K562 (cell line): ENCODE results near the gene LGALS13. TPM values are rescaled to one million over a fixed set of nuclear protein-coding genes. Genes with fewer than 3 reads are reported as not detected.

Experiments
- ATAC-seq: fragments of 200-7000 bp; cut with Tn5 transposase; 3 replicates; pipeline ENCODE4 v1.9.1; 2020; ENCODE audit warnings: moderate library complexity
- BruUV-seq: library from RNA; stranded (reverse); fragments of 400-500 nt; replicated peaks from 2 replicates; lab custom pipeline; 2021; lab: Mats Ljungman, UMichigan
- CTCF ChIA-PET: fragments of 300-600 bp; formaldehyde crosslinking; extraction: SDS; loops from one replicate; lab custom pipeline; 2021; ENCODE audit warnings: low intra/inter-chr PET ratio; lab: Yijun Ruan, JAX
- POLR2A ChIA-PET: fragments of 300-600, 350-650 bp; sonication (Branson Sonifier 250); formaldehyde crosslinking; extraction: SDS; loops from one replicate; lab custom pipeline; 2021; ENCODE audit warnings: antibody characterized with exemption, inconsistent platforms; lab: Yijun Ruan, JAX
- DNase-seq, 4 experiments: peaks; one replicate each; pipeline versions ENCODE4 v3.0.0 to v3.0.0-alpha.2; 2011 to 2018; ENCODE audit warnings: low spot score in 3 of 4, mixed read lengths in 3 of 4; ENCODE audit errors: extremely low read depth in 1 of 4
- FAIRE-seq: peaks from 2 replicates; lab custom pipeline; 2011; peaks lifted over from hg19 to GRCh38; lab: Jason Lieb, UNC
- H2AFZ ChIP-seq: 2 replicates; pipeline ENCODE4 v1.6.0; 2011; ENCODE audit warnings: low read depth, low read length, control low read depth, inconsistent platforms
- H3K27ac ChIP-seq: fragments of 200-600 bp; 3 replicates; pipeline ENCODE4 v1.8.0; 2011; ENCODE audit warnings: low read depth, mild to moderate bottlenecking, control low read depth, inconsistent platforms, low read length, moderate library complexity, mixed read lengths; ENCODE audit errors: extremely low read depth
- H3K27me3 ChIP-seq, 2 experiments: fragments of 300-600 bp in 1 of 2; 2 replicates in 1 of 2; 3 replicates in 1 of 2; pipeline versions ENCODE4 v1.6.0 to v1.8.0; 2011; ENCODE audit warnings: inconsistent platforms in 2 of 2, low read length in 2 of 2, mild to moderate bottlenecking in 1 of 2, mixed read lengths in 1 of 2, moderate library complexity in 1 of 2; ENCODE audit not compliant: control insufficient read depth in 2 of 2, insufficient read depth in 2 of 2
- H3K36me3 ChIP-seq: fragments of 300-600 bp; 3 replicates; pipeline ENCODE4 v1.8.0; 2011; ENCODE audit warnings: mild to moderate bottlenecking, low read length, inconsistent platforms; ENCODE audit not compliant: control insufficient read depth, insufficient read depth
- H3K4me1 ChIP-seq, 2 experiments: fragments of 200-600 bp in 1 of 2; replicated peaks in 1 of 2; 2 replicates in 1 of 2; 3 replicates in 1 of 2; pipeline versions ENCODE4 v1.5.1 to v1.8.0; 2011; ENCODE audit warnings: inconsistent platforms in 2 of 2, low read length in 2 of 2, mild to moderate bottlenecking in 1 of 2, mixed read lengths in 1 of 2, moderate library complexity in 1 of 2; ENCODE audit not compliant: control insufficient read depth in 2 of 2, insufficient read depth in 2 of 2
- H3K4me2 ChIP-seq: 2 replicates; pipeline ENCODE4 v1.6.1; 2011; ENCODE audit warnings: low read length, control low read depth, inconsistent platforms, mixed read lengths; ENCODE audit not compliant: insufficient read depth
- H3K4me3 ChIP-seq: fragments of 200-600 bp; sonication (generic), shearing (Covaris generic); 2 replicates; pipeline ENCODE4 v1.5.1; 2016; ENCODE audit warnings: control low read depth, inconsistent platforms
- H3K79me2 ChIP-seq: fragments of 200-600 bp; 3 replicates; pipeline ENCODE4 v1.8.0; 2011; ENCODE audit warnings: low read length, inconsistent platforms; ENCODE audit not compliant: control insufficient read depth, insufficient read depth
- H3K9ac ChIP-seq, 2 experiments: 2 replicates each; pipeline versions ENCODE4 v1.6.0 to v1.6.1; 2011; ENCODE audit warnings: low read depth in 2 of 2, low read length in 2 of 2, control low read depth in 1 of 2, inconsistent platforms in 1 of 2, mild to moderate bottlenecking in 1 of 2, mixed read lengths in 1 of 2; ENCODE audit not compliant: insufficient read depth in 1 of 2
- H3K9me1 ChIP-seq: one replicate; pipeline ENCODE4 v1.6.0; 2011; ENCODE audit warnings: inconsistent platforms, mild to moderate bottlenecking, low read length, moderate library complexity; ENCODE audit not compliant: control insufficient read depth, insufficient read depth
- H3K9me3 ChIP-seq: replicated peaks from 2 replicates; pipeline ENCODE4 v1.5.1; 2011; ENCODE audit warnings: low read depth, low read length, inconsistent platforms; ENCODE audit not compliant: control insufficient read depth, insufficient read depth
- H4K20me1 ChIP-seq: replicated peaks from 2 replicates; pipeline ENCODE4 v1.6.1; 2011; ENCODE audit warnings: low read length, inconsistent platforms, mixed read lengths; ENCODE audit not compliant: control insufficient read depth, insufficient read depth
- AFF1 ChIP-seq, 2 experiments: fragments of 450-650 bp; IDR thresholded peaks; 2 replicates each; pipeline ENCODE4 v1.6.1; 2018; ENCODE audit warnings: mild to moderate bottlenecking in 2 of 2, low read depth in 1 of 2; ENCODE audit not compliant: partially characterized antibody in 2 of 2
- BCLAF1 ChIP-seq, 2 experiments: fragments of 450-650 bp in 1 of 2; IDR thresholded peaks; 2 replicates each; pipeline ENCODE4 v1.6.1; 2011 to 2017; ENCODE audit warnings: low read depth in 2 of 2, antibody characterized with exemption in 1 of 2, borderline replicate concordance in 1 of 2, low read length in 1 of 2, mild to moderate bottlenecking in 1 of 2, mixed read lengths in 1 of 2; ENCODE audit not compliant: control insufficient read depth in 1 of 2
- EHMT2 ChIP-seq: fragments of 450-650 bp; IDR thresholded peaks from 2 replicates; pipeline ENCODE4 v1.6.1; 2018; ENCODE audit warnings: antibody characterized with exemption
- HEY1 ChIP-seq: fragments of 250-450 bp; sonication (Bioruptor Pico); IDR thresholded peaks from 2 replicates; pipeline ENCODE4 v1.5.0; 2020; ENCODE audit warnings: mild to moderate bottlenecking, moderate library complexity, borderline replicate concordance
- KLF16 ChIP-seq: IDR thresholded peaks from 2 replicates; pipeline ENCODE4 v1.6.1; 2016; ENCODE audit warnings: antibody characterized with exemption
- MAFF ChIP-seq: IDR thresholded peaks from 2 replicates; pipeline ENCODE4 v1.6.1; 2012; ENCODE audit warnings: low read length, improper control_type of control experiment
- MIER1 ChIP-seq: fragments of 450-650 bp; IDR thresholded peaks from 2 replicates; pipeline ENCODE4 v1.6.1; 2016; ENCODE audit warnings: antibody characterized with exemption, mild to moderate bottlenecking, low read depth
- NONO ChIP-seq, 2 experiments: fragments of 200-400 bp in 1 of 2; fragments of 450-650 bp in 1 of 2; formaldehyde crosslinking in 1 of 2; IDR thresholded peaks; 2 replicates each; pipeline ENCODE4 v1.6.1; 2017; ENCODE audit warnings: low read depth in 2 of 2, mild to moderate bottlenecking in 2 of 2, moderate library complexity in 2 of 2, low read length in 1 of 2
- WHSC1 ChIP-seq: IDR thresholded peaks from one replicate; pipeline ENCODE4 v1.6.1; 2012; ENCODE audit warnings: low read length, control low read depth, inconsistent platforms
- ZNF140 ChIP-seq: fragments of 250-450 bp; sonication (Bioruptor Pico); IDR thresholded peaks from 2 replicates; pipeline ENCODE4 v1.8.0; 2021; ENCODE audit warnings: moderate library complexity, mild to moderate bottlenecking, inconsistent platforms
- ZNF589 ChIP-seq: fragments of 200-800 bp; sonication (Bioruptor generic); IDR thresholded peaks from 2 replicates; pipeline ENCODE4 v1.6.1; 2016; ENCODE audit warnings: low read depth, missing genetic modification characterization, missing compliant biosample characterization
- ZNF766 ChIP-seq: fragments of 200-800 bp; sonication (Bioruptor generic); conservative IDR thresholded peaks from 2 replicates; pipeline ENCODE4 v1.6.1; 2016; ENCODE audit warnings: missing genetic modification characterization, missing compliant biosample characterization
- WGBS: fragments of 100-300 bp; shearing (Covaris generic); methylation state at CpG from one replicate; pipeline ENCODE4 v1.1.6; 2016; ENCODE audit warnings: low coverage, mixed read lengths; ENCODE audit not compliant: insufficient coverage; ENCODE audit errors: missing lambda C conversion rate; 5-methylcytosine and 5-hydroxymethylcytosine counted together
- in situ Hi-C: fragments of 300-500 bp; cut with MboI; formaldehyde crosslinking; loops from 4 replicates; pipeline ENCODE4 v1.15.0; 2018; ENCODE audit warnings: inconsistent platforms, mixed read lengths
- intact Hi-C: fragments of 100-400 bp; cut with micrococcal nuclease; formaldehyde crosslinking; loops from 2 replicates; pipeline ENCODE4 v1.14.2; 2022
- polyA plus RNA-seq, 8 experiments: library from polyadenylated mRNA; depleted of rRNA in 4 of 8; stranded (reverse) in 5 of 8; unstranded in 3 of 8; fragments of >200 nt; fragmentation: Nextera tagmentation in 2 of 8; fragmentation: Illumina TruSeq in 1 of 8; extraction: Ambion mirVana in 2 of 8; extraction: Trizol in 1 of 8; gene quantifications; 2 replicates each; pipeline versions ENCODE4 v1.2.1 to v1.2.3, GENCODE V29; 2011 to 2014; ENCODE audit warnings: inconsistent platforms in 1 of 8, missing spikeins in 1 of 8
- total RNA-seq, 7 experiments: library from RNA; depleted of rRNA in 6 of 7; stranded (reverse); fragments of >200 nt in 6 of 7; fragmentation: Illumina TruSeq in 2 of 7; extraction: Trizol in 2 of 7; gene quantifications; 2 replicates each; pipeline versions ENCODE4 v1.2.1 to v1.2.3, GENCODE V29; 2011 to 2021; ENCODE audit warnings: low replicate concordance in 1 of 7
- TF ChIP-seq, protein P1 (sequence below): fragments of 150-350 bp; conservative IDR thresholded peaks from 2 replicates; pipeline ENCODE4 v1.6.1; 2014; ENCODE audit warnings: low read length

Gene LGALS13
- total and polyA plus RNA-seq, 9 of the 15 experiments (the other 6 are each of a cell fraction or from before 2014, with no cell fraction given) = 0.11 to 0.43 TPM; not detected in 7

DNA sequence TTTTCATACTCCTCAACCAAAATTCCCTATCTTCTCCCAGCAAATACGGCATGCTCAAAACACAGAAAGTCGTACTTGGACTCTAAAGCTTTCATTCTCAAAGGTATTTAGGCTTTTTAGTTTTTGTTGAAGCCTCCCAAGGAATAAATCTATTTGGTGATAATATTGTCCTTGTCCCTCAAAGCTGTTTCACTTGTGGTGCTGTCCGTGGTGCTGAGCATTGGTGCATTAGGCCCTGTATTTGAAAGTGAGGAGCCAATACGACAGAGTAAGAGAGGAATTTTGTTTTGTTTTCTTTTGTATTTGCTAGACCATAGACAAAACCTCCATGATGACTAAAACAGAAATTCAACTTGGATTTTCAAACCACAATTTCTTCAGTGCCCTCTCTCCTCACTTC is 3.2 kb upstream of the LGALS13 start:
- 3% methylated on average over 4 of the region's 4 CpGs for WGBS
- Histone ChIP-seq H2AFZ (no peak overlapping the region), H3K36me3 (no peaks in the 10 kb centered on the region), H4K20me1 (no peaks in the 10 kb centered on the region), H3K79me2 (no peaks in the 10 kb centered on the region), H3K4me3 (no peak overlapping the region), H3K27ac (no peak overlapping the region), H3K9me1 (no peaks in the 10 kb centered on the region), H3K27me3 (no peaks in the 10 kb centered on the region), H3K9ac (no peak overlapping the region), H3K4me1 (no peaks in the 10 kb centered on the region), H3K9me3 (no peaks in the 10 kb centered on the region), H3K4me2 (no peak overlapping the region)
- ATAC-seq (no peak), DNase-seq (peak; percentile 16 to 43 (median 22)), FAIRE-seq (peak; percentile 77)
- BruUV-seq = no TSS peak
- intact Hi-C loops = no loop called here
- in situ Hi-C loops = no loop called here
- ChIA-PET POLR2A (no interaction called here), CTCF (no interaction called here)
- TF ChIP-seq WHSC1 (no peak), MAFF (no peak), ZNF140 (no peak), MIER1 (peak; percentile 92), HEY1 (CRISPR knock-in tag) (no peak), BCLAF1 (IDR thresholded peaks at IDR 0.05; ENCODE audit: borderline replicate concordance in 1 of 2, control insufficient read depth in 1 of 2, low read depth in 2 of 2, low read length in 1 of 2) (no peak), ZNF589 (CRISPR knock-in tag) (peak; percentile 36; the same call in 1 of the 2 replicates), KLF16 (no peak), EHMT2 (peak; percentile 98), NONO (IDR thresholded peaks at IDR 0.05; ENCODE audit: low read depth in 2 of 2, low read length in 1 of 2) (no peak), ZNF766 (0 out of 2 replicates have a peak, but pooled peaks have one; percentile 37), AFF1 (IDR thresholded peaks at IDR 0.05; ENCODE audit: low read depth in 1 of 2, partially characterized antibody in 2 of 2) (peak in 1 of 2 experiments; percentile 62)
- TF ChIP-seq, protein P1, sequence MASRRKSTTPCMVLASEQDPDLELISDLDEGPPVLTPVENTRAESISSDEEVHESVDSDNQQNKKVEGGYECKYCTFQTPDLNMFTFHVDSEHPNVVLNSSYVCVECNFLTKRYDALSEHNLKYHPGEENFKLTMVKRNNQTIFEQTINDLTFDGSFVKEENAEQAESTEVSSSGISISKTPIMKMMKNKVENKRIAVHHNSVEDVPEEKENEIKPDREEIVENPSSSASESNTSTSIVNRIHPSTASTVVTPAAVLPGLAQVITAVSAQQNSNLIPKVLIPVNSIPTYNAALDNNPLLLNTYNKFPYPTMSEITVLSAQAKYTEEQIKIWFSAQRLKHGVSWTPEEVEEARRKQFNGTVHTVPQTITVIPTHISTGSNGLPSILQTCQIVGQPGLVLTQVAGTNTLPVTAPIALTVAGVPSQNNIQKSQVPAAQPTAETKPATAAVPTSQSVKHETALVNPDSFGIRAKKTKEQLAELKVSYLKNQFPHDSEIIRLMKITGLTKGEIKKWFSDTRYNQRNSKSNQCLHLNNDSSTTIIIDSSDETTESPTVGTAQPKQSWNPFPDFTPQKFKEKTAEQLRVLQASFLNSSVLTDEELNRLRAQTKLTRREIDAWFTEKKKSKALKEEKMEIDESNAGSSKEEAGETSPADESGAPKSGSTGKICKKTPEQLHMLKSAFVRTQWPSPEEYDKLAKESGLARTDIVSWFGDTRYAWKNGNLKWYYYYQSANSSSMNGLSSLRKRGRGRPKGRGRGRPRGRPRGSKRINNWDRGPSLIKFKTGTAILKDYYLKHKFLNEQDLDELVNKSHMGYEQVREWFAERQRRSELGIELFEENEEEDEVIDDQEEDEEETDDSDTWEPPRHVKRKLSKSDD = no peak
